RCC 7860 (cell line): ENCODE measurements around the gene VN1R5.

ENCODE experiments used
- DNase-seq: peaks from one replicate; pipeline ENCODE4 v3.0.0-alpha.2; 2015; ENCODE audit warnings: low spot score
- FAIRE-seq: peaks from 2 replicates; lab custom pipeline; 2012; peaks lifted over from hg19 to GRCh38; lab: Jason Lieb, UNC

Gene VN1R5

GRCh38 chr1:247299723-247300381, 44.0 kb downstream of the VN1R5 start:
- DNase-seq (no peak), FAIRE-seq (no peak)

GRCh38 chr1:247300491-247301175, 44.8 kb downstream of the VN1R5 start:
- no peak for DNase-seq
- no peak for FAIRE-seq

GRCh38 chr1:247301176-247301540, 45.3 kb downstream of the VN1R5 start:
- no peak for FAIRE-seq

GRCh38 chr1:247303216-247303615, 47.3 kb downstream of the VN1R5 start:
- FAIRE-seq (no peak), DNase-seq (no peak)

More at GRCh38 chr1:247301176-247301540, 45.3 kb downstream of the VN1R5 start:
- DNase-seq: no peak

GRCh38 chr1:247304031-247304430, 48.2 kb downstream of the VN1R5 start:
- DNase-seq: no peak
- no peak for FAIRE-seq
